DMS153 treated with DMSO at 0.1 percent for 48 hours (cell line): ENCODE data around the gene EBI3.
"Not testable (repeated sequence)": the region's sequence is repeated elsewhere in the genome, so short reads cannot be mapped to it uniquely, and the experiment has no call there.

ENCODE experiments used
- DNase-seq: peaks from one replicate; lab custom pipeline; 2025; ENCODE audit not compliant: unreplicated experiment; lab: John Stamatoyannopoulos, UW

The EBI3 gene

DNA sequence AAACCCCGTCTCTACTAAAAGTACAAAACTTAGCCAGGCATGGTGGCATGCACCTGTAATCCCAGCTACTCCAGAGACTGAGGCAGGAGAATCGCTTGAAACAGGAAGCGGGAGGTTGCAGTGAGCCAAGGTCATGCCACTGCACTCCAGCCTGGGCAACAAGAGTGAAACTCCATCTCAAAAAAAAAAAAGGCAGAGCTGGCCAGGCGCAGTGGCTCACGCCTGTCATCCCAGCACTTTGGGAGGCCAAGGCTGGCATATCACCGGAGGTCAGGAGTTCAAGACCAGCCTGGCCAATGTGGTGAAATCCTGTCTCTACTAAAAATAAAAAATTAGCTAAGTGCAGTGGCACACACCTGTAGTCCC is 45.0 kb downstream of the EBI3 start:
- not testable (repeated sequence) for DNase-seq

DNA sequence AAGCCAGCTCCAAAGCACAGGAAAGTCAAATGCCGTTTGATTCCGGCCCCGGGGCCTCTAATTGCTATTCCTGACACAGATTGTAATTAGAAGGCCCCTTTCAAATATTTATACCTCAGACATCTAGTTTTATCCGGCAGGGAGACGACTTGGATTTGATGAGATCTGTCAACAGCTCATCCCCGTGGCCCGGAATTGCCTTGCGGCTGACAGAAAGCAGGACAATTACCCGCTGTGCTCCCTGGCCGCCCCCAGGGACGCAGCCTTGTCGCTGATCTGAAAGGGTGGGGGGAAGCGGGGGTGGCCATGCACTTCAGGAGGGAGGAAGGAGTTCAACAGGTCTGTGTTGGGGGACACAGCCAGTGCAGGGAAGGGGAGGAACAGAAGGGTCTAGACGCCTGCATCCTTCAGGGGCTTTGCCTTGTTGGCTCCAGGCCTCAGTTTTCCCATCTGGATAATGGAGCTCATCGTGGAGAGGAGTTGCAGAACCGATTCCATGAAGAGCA is 47.9 kb downstream of the EBI3 start:
- no peak for DNase-seq

DNA sequence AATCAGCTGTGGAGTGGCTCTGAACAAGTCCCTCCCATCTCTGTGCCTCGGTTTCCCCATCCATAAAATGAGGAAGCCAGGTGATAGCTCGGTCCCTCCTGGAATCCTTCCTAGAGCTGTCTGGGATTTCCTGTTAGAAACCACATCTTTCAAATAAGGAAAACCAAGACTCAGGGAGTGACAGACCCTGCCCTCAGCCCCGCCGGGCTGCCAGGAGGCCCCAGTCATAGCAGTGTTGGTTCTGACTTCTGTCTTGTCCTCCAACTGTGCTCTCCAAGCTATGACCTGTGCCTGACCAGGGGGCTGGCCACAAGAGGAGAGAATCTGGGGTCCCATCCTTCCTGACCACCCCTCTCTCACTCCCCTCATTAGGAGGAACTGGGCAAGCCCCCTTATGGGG is 48.7 kb downstream of the EBI3 start:
- no peak for DNase-seq

DNA sequence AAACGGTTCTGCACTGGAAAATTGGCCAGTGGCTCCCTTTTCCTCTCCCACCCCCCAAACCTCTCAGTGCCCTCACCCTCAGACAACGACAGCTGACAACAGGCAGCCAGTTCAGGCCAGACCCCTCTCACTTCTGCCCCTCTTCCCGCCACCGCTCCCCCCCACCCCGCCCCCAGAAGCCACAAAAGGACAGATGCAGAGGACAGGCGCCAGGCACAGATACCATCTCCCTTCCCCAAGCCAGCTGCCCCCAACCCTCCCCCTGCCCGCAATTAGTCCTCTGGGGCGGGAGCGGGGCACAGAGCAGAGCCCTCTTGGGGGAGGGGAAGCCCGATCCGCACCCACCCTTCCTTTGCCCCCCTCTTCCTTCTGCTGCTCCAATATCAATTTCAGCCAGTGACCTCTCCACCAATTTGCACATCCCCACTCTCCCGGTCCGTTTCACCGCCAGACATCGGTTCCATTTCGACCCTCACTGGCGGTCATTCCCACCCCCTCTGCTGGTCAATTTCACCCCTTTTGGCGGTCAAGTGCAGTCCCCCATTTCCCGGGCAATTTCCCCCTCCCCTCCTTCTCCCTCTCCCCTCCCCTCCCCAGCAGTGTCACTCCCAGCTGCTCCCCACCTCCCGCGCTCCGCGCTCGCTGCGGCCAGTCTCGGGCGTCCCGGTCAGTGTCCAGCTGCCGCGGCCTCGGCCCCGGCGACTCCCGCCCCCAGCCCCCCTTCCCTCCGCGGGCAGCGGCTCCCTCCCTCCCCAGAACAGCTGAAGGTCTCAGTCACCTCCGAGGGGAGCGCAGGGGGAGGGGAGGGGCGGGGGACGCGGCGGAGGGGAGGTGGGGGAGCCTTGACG is 49.3 kb downstream of the EBI3 start, which contains the start of gene SHD:
TSS of gene SHD (plus strand) at position 848 of the 848 bp plus-strand sequence. CDS start 798 bp downstream, outside the sequence.
- no peak for DNase-seq

DNA sequence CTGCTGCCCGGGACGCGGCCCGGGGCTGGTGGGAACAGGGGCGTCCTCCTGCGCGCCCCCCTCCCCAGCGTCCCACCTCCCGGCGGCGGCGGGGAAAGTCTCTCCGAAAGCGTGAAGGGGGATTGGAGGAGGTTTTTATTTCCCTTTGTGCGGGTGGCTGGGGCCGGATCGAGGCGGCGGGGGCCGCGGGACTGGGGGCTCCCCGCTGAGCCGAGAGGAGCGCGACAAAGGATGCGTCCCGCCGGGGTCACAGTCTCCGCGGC is 49.9 kb downstream of the EBI3 start:
- no peak for DNase-seq

DNA sequence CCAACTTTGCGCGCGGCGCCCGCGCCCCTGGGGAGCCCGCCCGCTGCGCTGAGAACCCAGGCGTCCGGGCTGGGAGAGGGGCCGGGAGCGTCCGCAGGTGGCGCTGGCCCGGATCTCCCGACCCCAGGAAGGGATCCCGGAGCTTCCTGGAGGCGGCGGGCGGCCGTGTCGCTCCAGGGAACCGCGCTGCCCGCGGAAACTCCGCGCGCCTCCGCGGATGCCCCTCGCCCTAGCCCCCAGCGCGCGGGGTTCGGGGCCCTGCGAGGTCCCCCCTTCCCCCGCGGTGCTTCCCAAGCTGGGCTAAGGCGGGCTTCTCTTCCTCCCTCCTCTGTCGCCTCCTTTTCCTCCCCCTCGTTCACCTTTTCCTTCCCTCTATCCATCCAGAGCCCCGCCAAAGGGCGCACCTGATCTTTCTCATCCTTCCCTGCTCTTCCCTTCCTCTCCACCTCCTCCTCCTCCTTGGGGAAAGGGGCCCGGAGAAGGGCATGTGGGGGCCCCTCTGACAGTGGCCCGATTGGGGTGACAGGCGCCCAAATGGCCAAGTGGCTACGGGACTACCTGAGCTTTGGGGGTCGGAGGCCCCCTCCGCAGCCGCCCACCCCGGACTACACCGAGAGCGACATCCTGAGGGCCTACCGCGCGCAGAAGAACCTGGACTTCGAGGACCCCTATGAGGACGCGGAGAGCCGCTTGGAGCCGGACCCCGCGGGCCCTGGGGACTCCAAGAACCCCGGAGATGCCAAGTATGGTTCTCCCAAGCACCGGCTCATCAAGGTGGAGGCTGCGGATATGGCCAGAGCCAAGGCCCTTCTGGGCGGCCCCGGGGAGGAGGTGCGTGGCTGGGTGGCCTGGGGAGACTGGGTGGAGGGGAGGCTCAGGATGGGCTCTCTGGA is 50.5 kb downstream of the EBI3 start:
- DNase-seq: no peak

DNA sequence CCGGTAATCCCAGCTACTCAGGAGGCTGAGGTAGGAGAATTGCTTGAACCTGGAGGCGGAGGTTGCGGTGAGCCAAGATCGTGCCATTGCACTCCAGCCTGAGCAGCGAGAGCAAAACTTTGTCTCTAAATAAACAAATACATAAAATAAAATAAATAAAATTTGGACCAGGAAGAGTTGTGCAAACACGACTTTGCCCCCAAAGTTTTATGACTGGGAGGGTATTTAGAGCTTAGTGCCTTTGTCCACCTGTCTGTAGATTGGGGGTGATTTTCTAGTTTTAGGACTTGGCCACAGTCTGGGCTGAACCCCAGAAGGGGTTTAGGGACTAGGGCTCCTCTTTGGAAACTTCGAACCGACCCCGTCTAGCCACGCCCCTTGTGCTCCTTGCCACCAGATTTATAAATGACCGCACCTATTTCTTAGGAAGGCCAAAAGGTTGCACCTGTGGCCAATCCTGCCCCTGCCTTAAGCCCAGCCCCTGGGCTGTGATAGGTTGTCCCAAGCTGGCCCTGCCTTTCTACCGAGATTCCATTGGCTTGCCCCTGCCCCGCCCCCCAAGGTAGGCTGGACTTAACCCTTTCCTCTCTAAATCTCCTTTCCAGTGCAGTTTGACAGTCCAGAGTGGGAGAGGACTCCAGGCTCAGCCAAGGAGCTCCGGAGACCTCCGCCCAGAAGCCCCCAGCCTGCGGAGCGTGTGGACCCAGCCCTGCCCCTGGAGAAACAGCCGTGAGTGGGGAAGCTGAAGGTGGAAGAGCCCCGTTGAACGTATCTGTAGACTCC is 55.0 kb downstream of the EBI3 start:
- DNase-seq: no peak

DNA sequence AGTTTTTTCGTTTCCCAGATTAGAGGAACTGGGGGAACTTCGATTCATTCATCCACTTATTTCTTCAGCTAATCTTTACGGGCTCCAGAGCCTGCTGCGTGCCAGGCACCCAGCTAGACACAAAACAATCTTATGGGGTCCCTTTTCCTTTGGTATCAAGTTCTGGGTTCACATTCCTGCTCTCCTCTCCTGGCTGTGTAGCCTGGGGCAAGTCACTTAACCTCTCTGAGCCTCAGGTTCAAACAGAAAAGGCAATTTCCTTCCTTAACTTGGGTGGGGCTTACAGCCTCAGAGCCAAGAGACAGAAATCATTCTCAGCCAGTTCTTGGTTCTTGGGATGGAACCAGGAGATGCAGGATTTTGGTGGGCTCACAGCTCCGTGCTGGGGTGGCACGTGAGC is 55.7 kb downstream of the EBI3 start:
- DNase-seq: no peak

DNA sequence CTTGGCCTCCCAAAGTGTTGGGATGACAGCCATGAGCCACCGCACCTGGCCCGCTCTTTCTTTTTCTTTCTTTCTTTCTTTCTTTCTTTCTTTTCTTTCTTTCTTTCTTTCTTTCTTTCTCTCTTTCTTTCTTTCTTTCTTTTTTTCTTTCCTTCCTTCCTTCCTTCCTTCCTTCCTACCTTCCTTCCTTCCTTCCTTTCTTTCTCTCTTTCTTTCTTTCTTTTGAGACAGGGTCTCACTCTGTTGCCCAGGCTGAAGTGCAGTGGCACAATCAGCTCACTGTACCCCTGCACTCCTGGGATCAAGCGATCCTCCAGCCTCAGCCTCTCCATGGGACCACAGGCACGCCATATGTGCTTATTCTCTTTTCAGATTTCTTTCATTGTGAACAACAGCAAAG is 56.8 kb downstream of the EBI3 start:
- not testable (repeated sequence) for DNase-seq
